SK-MEL-5 (cell line): ENCODE results near the gene GP1BA. TPM values are rescaled to one million over a fixed set of nuclear protein-coding genes. Genes with fewer than 3 reads are reported as not detected.

Experiments used
- DNase-seq: peaks from one replicate; pipeline ENCODE4 v3.0.0-alpha.2; 2016; ENCODE audit warnings: low read depth, low spot score
- in situ Hi-C: cut with HindIII; loops from 2 replicates; pipeline ENCODE4 v1.10.0; 2016; ENCODE audit warnings: low sequenced_read_pairs, high pct_unique_total_duplicates, low pct_unique_long_range_greater_than_20kb
- total RNA-seq: library from RNA; depleted of rRNA; stranded (reverse); fragments of >200 nt; shearing (Covaris generic); gene quantifications from 2 replicates; pipeline ENCODE4 v1.2.3, GENCODE V29; 2014

The GP1BA gene
- total RNA-seq, 1 experiment from 2014 or later, result not detected

GRCh38 chr17:4959261-4959965, 27.3 kb downstream of the GP1BA start:
- DNase-seq, result no peak
- in situ Hi-C loops, result no loop called here

- in situ Hi-C loops, result no loop called here
- no peak for DNase-seq
Measured at GRCh38 chr17:4960279-4960922, 28.3 kb downstream of the GP1BA start.

GRCh38 chr17:4965311-4965986, 33.4 kb downstream of the GP1BA start:
- DNase-seq, result no peak
- in situ Hi-C loops, result no loop called here

GRCh38 chr17:4966844-4967538, 34.9 kb downstream of the GP1BA start:
- in situ Hi-C loops, result no loop called here
- DNase-seq, result peak; percentile 100

- in situ Hi-C loops, result no loop called here
- peak; percentile 94 for DNase-seq
Measured at GRCh38 chr17:4967539-4968485, 35.7 kb downstream of the GP1BA start, which contains the start of gene SPAG7. SPAG7 (minus strand) TSS chr17:4967817; CDS start chr17:4967804, 13 bp downstream.

GRCh38 chr17:4968486-4969046, 36.5 kb downstream of the GP1BA start:
- no peak for DNase-seq
- in situ Hi-C loops, result no loop called here

- in situ Hi-C loops, result no loop called here
- no peak for DNase-seq
Measured at GRCh38 chr17:4969047-4969550, 37.0 kb downstream of the GP1BA start.

- in situ Hi-C loops, result no loop called here
- no peak for DNase-seq
Measured at GRCh38 chr17:4969551-4970173, 37.6 kb downstream of the GP1BA start.

GRCh38 chr17:4970273-4970672, 38.2 kb downstream of the GP1BA start:
- in situ Hi-C loops, result no loop called here
- DNase-seq, result no peak

GRCh38 chr17:4971826-4972225, 39.7 kb downstream of the GP1BA start:
- DNase-seq, result no peak
- in situ Hi-C loops, result no loop called here

- in situ Hi-C loops, result no loop called here
- DNase-seq, result no peak
Measured at GRCh38 chr17:4972322-4972721, 40.2 kb downstream of the GP1BA start.

- DNase-seq, result no peak
- in situ Hi-C loops, result no loop called here
Measured at GRCh38 chr17:4972752-4973151, 40.7 kb downstream of the GP1BA start.

- in situ Hi-C loops, result no loop called here
- no peak for DNase-seq
Measured at GRCh38 chr17:4973256-4974114, 41.4 kb downstream of the GP1BA start.

- in situ Hi-C loops, result no loop called here
- no peak for DNase-seq
Measured at GRCh38 chr17:4974115-4974670, 42.1 kb downstream of the GP1BA start.

- in situ Hi-C loops, result no loop called here
- DNase-seq, result no peak
Measured at GRCh38 chr17:4978726-4979125, 46.6 kb downstream of the GP1BA start.
